ENCODE data around the gene FCRL3. TPM values are rescaled to one million over a fixed set of nuclear protein-coding genes. Genes with fewer than 3 reads are reported as not detected.

Gene FCRL3
- total RNA-seq, 2 donors from 2014 or later = 3.4 to 8.8 TPM

DNA sequence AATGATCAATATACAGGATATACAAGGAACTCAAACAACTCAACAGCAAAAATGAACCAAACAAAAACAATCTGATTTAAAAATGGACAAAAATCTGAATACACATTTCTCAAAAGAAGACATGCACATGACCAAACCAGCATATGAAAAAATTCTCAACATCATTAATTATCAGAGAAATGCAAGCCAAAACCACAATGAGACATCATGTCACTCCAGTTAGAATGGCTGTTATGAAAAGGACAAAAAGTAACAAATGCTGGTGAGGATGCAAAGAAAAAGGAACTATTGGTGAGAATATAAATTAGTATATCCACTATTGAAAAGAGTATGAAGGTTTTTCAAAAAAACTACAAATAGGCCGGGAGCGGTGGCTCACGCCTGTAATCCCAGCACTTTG, 42.0 kb downstream of the FCRL3 start:
- no peaks in the 10 kb centered on the region for H3K36me3 Mint-ChIP-seq (ENCODE audit: low read depth)
- DNase-seq = no peak

DNA sequence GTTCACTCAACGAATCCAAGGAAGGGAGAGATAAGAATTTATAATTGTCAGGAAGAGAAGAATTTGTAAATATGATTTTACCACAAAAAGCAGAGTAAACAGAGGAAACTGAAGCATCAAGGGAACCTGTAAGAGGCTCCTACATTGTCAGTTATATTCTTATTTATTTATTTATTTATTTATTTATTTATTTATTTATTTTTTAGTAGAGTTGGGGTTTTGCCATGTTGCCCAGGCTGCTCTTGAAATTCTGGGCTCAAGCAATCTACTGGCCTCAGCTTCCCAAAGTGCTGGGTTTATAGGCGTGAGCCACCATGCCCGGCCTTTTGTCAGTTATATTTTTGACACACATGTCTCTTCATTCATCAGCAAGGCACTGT, 47.1 kb downstream of the FCRL3 start:
- H3K9me3 ChIP-seq (ENCODE audit: control insufficient read depth, low read length, poor library complexity, severe bottlenecking) = no peaks in the 10 kb centered on the region
- DNase-seq (no peak), ATAC-seq (no peak)
- no peaks in the 10 kb centered on the region for H3K36me3 Mint-ChIP-seq (ENCODE audit: low read depth)
- H3K27ac Mint-ChIP-seq = no peak overlapping the region
- peaks cover 30% of the 10 kb centered on the region for H3K27me3 Mint-ChIP-seq
- H3K4me1 Mint-ChIP-seq = no peaks in the 10 kb centered on the region
- no peak overlapping the region for H3K4me3 Mint-ChIP-seq

More for the DNA sequence above, 42.0 kb downstream of the FCRL3 start:
- ATAC-seq = no peak
- Mint-ChIP-seq H3K27me3 (peaks cover 22% of the 10 kb centered on the region), H3K4me3 (no peak overlapping the region), H3K27ac (no peak overlapping the region), H3K4me1 (peaks cover 3% of the 10 kb centered on the region)
- H3K9me3 ChIP-seq (ENCODE audit: control insufficient read depth, low read length, poor library complexity, severe bottlenecking) = no peaks in the 10 kb centered on the region

DNA sequence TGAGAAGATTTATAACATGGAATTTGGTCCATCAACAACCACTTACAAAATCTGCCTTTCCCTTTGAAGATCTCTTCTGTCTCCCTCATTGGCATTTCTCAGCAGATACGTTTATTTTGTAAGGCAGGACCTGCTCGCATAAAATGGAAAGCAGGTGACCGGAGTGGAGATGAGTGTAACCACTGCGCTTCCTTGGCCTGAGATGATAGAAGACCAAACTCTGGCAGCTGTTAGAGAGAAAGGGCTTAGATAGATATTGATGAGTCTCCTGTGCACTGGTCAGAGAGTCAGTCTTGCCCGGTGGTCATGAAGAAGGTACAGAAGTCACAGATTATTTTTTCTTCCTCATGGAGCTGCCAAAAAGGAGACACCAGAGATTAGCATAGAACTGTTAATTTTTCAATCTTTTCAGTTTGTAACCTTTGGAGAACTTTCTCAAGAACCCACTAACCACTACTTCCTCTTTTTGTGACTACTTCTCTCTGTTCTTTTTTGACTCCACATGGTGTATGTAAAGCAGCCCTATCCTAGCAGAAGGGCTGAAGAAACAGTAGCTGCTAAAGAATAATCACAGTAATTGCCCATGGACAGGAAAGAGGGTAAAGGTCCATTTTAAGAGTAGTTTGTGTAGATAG, 47.6 kb downstream of the FCRL3 start:
- Mint-ChIP-seq H3K27ac (no peak overlapping the region), H3K27me3 (peaks cover 25% of the 10 kb centered on the region), H3K4me1 (no peaks in the 10 kb centered on the region), H3K36me3 (ENCODE audit: low read depth) (no peaks in the 10 kb centered on the region), H3K4me3 (peak overlapping the region; percentile 13)
- peak; percentile 47 for ATAC-seq
- DNase-seq = no peak
- no peaks in the 10 kb centered on the region for H3K9me3 ChIP-seq (ENCODE audit: control insufficient read depth, low read length, poor library complexity, severe bottlenecking)

- H3K9me3 ChIP-seq (ENCODE audit: control insufficient read depth, low read length, poor library complexity, severe bottlenecking) = no peaks in the 10 kb centered on the region
- Mint-ChIP-seq H3K4me1 (no peaks in the 10 kb centered on the region), H3K27ac (no peak overlapping the region), H3K36me3 (ENCODE audit: low read depth) (no peaks in the 10 kb centered on the region), H3K27me3 (peaks cover 27% of the 10 kb centered on the region), H3K4me3 (no peak overlapping the region)
- DNase-seq (no peak), ATAC-seq (no peak)
These were observed 52.3 kb downstream of the FCRL3 start for GRCh38 chr1:157648317-157648716.

GRCh38 chr1:157646144-157646543, 54.4 kb downstream of the FCRL3 start:
- Mint-ChIP-seq H3K27me3 (peaks cover 15% of the 10 kb centered on the region), H3K4me1 (no peaks in the 10 kb centered on the region), H3K4me3 (no peak overlapping the region), H3K36me3 (ENCODE audit: low read depth) (no peaks in the 10 kb centered on the region), H3K27ac (no peak overlapping the region)
- H3K9me3 ChIP-seq (ENCODE audit: control insufficient read depth, low read length, poor library complexity, severe bottlenecking) = no peaks in the 10 kb centered on the region
- ATAC-seq (no peak), DNase-seq (no peak)

- Mint-ChIP-seq H3K27ac (no peak overlapping the region), H3K4me3 (no peak overlapping the region), H3K27me3 (peaks cover 21% of the 10 kb centered on the region), H3K36me3 (ENCODE audit: low read depth) (no peaks in the 10 kb centered on the region), H3K4me1 (no peaks in the 10 kb centered on the region)
- ATAC-seq (no peak), DNase-seq (no peak)
- H3K9me3 ChIP-seq (ENCODE audit: control insufficient read depth, low read length, poor library complexity, severe bottlenecking) = no peaks in the 10 kb centered on the region
These were observed 59.4 kb downstream of the FCRL3 start for GRCh38 chr1:157641177-157641576.

- H3K4me1 Mint-ChIP-seq = no peaks in the 10 kb centered on the region
- no peak overlapping the region for H3K4me3 Mint-ChIP-seq
- peaks cover 19% of the 10 kb centered on the region for H3K27me3 Mint-ChIP-seq
- DNase-seq (no peak), ATAC-seq (no peak)
- H3K9me3 ChIP-seq (ENCODE audit: control insufficient read depth, low read length, poor library complexity, severe bottlenecking) = no peaks in the 10 kb centered on the region
- no peaks in the 10 kb centered on the region for H3K36me3 Mint-ChIP-seq (ENCODE audit: low read depth)
- H3K27ac Mint-ChIP-seq = no peak overlapping the region
These were observed 60.8 kb downstream of the FCRL3 start for GRCh38 chr1:157639800-157640199.

GRCh38 chr1:157628773-157629172, 71.8 kb downstream of the FCRL3 start:
- Mint-ChIP-seq H3K27ac (no peak overlapping the region), H3K4me3 (no peak overlapping the region), H3K36me3 (ENCODE audit: low read depth) (peaks cover 3% of the 10 kb centered on the region), H3K27me3 (peaks cover 41% of the 10 kb centered on the region), H3K4me1 (no peaks in the 10 kb centered on the region)
- DNase-seq (no peak), ATAC-seq (no peak)
- no peaks in the 10 kb centered on the region for H3K9me3 ChIP-seq (ENCODE audit: control insufficient read depth, low read length, poor library complexity, severe bottlenecking)

Other genes starting within 250 kb of the FCRL3 start
- 1 to 10 TPM in 1 of 2 donors, not detected in 1; 3.2 TPM for gene FCRL5, start 148.3 kb downstream of the FCRL3 start, total RNA-seq
- not detected for gene FCRL4, start 102.7 kb downstream of the FCRL3 start, total RNA-seq
- 1 to 10 TPM in 1 of 2 donors, under 1 TPM in 1; 0.44 to 3.9 TPM for gene FCRL2, start 76.4 kb upstream of the FCRL3 start, total RNA-seq
- gene FCRL1, start 119.4 kb upstream of the FCRL3 start, total RNA-seq = 10 to 100 TPM in 1 of 2 donors, 1 to 10 TPM in 1; 1.0 to 22.4 TPM
- gene CD5L, start 141.0 kb upstream of the FCRL3 start, total RNA-seq = not detected

All from T-helper 17 cell (primary cell).